GM12875 (cell line): ENCODE data around the gene LEMD2.

ENCODE experiments used
- H3K4me3 ChIP-seq: one replicate; pipeline ENCODE4 v1.5.1; 2011; ENCODE audit warnings: low read depth, low read length, control low read depth
- TF ChIP-seq, protein P1 (sequence below): IDR thresholded peaks from 2 replicates; pipeline ENCODE4 v1.5.1; 2011; ENCODE audit warnings: low read depth, mild to moderate bottlenecking, control low read depth, inconsistent platforms, low read length, moderate library complexity, borderline replicate concordance; ENCODE audit not compliant: insufficient read depth

The LEMD2 gene

DNA sequence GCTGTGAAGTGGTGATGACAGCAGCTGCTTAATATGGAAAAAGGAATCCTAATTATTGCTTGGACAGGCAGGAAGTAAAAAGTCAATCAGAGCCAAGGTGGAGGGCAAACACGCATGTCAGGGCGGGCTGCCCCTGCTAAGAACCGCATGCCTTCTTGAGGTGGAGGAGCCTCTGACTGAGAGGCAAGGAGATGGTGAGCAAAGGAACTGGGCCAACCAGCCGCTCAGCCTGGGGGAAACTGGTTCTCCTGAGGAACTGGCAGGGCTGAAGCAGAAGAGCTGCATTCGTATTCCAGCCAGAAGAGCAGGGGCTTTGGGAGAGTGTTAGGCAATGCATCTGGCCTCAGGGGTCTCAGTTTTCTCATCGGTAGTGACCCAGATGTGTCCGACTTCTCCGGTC, 28.0 kb upstream of the LEMD2 start:
- TF ChIP-seq, protein P1, sequence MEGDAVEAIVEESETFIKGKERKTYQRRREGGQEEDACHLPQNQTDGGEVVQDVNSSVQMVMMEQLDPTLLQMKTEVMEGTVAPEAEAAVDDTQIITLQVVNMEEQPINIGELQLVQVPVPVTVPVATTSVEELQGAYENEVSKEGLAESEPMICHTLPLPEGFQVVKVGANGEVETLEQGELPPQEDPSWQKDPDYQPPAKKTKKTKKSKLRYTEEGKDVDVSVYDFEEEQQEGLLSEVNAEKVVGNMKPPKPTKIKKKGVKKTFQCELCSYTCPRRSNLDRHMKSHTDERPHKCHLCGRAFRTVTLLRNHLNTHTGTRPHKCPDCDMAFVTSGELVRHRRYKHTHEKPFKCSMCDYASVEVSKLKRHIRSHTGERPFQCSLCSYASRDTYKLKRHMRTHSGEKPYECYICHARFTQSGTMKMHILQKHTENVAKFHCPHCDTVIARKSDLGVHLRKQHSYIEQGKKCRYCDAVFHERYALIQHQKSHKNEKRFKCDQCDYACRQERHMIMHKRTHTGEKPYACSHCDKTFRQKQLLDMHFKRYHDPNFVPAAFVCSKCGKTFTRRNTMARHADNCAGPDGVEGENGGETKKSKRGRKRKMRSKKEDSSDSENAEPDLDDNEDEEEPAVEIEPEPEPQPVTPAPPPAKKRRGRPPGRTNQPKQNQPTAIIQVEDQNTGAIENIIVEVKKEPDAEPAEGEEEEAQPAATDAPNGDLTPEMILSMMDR, result no peak
- no peak overlapping the region for H3K4me3 ChIP-seq

- H3K4me3 ChIP-seq, result no peak overlapping the region
- TF ChIP-seq, protein P1, result no peak
These were observed 26.9 kb upstream of the LEMD2 start for GRCh38 chr6:33815854-33816253.

GRCh38 chr6:33813990-33814985, 25.4 kb upstream of the LEMD2 start:
- TF ChIP-seq, protein P1, result no peak
- no peak overlapping the region for H3K4me3 ChIP-seq

- TF ChIP-seq, protein P1, result no peak
- H3K4me3 ChIP-seq, result no peak overlapping the region
These were observed 24.4 kb upstream of the LEMD2 start for GRCh38 chr6:33813246-33813904.

DNA sequence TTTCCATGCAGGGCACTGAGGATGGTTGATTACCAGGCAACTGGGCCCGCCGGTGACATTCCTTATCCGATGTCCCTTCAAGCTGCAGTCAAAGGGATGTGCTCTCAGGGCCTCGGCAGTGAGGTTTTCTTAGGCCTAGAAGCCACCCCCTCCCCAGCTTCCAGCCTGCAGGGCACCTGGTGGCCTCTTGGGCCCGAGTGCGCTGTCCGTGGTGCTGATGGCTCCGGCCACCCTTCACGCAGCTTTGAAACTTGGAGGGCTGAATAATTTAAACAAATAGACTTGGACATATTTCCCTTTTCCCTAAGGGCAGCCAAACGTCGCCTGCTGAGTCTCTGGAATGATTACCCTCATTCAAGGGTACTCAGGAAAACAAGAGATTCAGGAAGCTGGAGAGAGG, 23.7 kb upstream of the LEMD2 start:
- TF ChIP-seq, protein P1, result peak; percentile 25; the same call in 1 of the 2 replicates
- no peak overlapping the region for H3K4me3 ChIP-seq

- TF ChIP-seq, protein P1, result no peak
- H3K4me3 ChIP-seq, result no peak overlapping the region
These were observed 20.7 kb upstream of the LEMD2 start for GRCh38 chr6:33809594-33809993.
